NCI-H2196 treated with DMSO at 0.1 percent for 48 hours (cell line): ENCODE data around the gene RFX1.
"Not testable (repeated sequence)": the region's sequence is repeated elsewhere in the genome, so short reads cannot be mapped to it uniquely, and the experiment has no call there.

Experiments used
- DNase-seq: peaks from one replicate; lab custom pipeline; 2025; ENCODE audit not compliant: unreplicated experiment; lab: John Stamatoyannopoulos, UW

Gene RFX1

DNA sequence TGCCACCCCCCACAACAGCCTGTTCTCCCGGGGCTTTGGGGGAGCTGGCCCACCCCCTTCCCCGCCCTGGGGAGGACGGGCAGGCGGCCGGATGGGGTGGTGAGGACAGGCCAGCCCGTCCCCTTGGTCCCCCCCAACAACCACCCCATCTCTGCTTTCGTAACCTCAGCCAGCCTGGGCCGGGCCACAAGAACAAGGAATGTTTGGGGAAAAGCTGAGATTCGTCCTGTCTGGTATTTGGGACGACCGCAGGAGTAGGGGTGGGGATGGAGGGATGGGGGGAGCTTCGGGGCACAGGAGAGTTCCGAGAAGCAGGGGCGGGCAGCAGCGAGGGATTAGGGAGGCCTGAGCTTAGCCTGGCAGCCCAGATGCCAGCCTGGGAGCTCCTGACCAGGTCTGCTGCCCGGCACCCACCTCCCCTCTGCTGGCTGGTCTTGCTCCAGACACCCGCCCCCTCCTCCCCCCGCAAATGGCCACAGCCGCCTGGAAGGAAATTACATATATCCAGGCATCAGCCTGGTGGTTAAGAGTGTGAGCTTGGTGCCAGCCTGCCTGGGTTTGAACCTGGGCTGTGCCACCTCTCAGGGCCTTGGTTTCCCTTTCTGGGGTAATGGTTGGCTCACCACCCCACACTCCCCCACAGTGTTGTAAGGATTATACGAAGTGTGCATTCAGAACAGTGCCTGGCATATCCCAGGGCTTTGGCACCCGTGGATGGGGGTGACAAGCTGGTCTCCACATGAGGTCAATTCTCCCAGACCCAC, 67.6 kb downstream of the RFX1 start, which contains the start of gene PODNL1:
Gene PODNL1 (minus strand): TSS at position 117 of the 764 bp plus-strand sequence. CDS start 236 bp downstream, outside the sequence.
- DNase-seq: no peak

DNA sequence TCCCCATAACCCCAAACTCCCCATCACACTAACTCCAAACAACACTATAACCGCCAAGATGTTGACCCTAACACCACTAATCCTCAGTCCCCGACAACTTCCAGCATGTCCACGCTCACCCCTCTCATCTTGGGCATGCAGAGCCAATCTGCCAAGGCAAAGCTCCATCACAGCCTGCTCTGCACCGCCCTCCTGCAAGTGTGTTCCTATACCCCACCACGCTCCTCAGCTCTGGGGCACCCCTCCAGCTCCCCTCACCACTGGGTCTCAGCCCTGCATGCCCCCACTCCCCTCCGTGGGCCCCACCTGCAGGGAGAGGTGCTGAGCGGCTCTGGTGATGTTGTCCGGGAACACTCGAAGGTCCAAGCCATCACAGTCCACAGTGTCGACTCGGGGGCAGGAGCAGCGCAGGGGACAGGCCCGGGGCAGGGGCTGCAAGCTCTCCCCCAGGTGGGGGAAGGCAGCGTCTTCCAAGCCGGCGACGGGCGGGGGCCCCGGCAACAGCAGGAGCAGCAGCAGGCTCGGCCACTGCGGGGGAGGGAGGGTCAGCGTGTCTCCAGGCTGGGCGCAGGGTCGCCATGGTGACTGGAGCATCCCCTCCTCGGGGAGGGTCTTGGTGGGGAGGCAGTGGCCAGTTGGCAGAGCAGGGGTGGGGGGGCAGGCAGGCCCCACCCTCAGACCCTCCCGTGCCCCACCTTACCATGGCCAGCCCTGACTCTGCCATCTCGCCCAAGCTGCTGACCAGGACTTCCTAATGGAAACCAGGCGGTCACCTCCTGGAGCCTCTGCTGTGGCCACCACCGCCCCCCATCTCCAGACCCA, 68.4 kb downstream of the RFX1 start:
- DNase-seq: no peak

DNA sequence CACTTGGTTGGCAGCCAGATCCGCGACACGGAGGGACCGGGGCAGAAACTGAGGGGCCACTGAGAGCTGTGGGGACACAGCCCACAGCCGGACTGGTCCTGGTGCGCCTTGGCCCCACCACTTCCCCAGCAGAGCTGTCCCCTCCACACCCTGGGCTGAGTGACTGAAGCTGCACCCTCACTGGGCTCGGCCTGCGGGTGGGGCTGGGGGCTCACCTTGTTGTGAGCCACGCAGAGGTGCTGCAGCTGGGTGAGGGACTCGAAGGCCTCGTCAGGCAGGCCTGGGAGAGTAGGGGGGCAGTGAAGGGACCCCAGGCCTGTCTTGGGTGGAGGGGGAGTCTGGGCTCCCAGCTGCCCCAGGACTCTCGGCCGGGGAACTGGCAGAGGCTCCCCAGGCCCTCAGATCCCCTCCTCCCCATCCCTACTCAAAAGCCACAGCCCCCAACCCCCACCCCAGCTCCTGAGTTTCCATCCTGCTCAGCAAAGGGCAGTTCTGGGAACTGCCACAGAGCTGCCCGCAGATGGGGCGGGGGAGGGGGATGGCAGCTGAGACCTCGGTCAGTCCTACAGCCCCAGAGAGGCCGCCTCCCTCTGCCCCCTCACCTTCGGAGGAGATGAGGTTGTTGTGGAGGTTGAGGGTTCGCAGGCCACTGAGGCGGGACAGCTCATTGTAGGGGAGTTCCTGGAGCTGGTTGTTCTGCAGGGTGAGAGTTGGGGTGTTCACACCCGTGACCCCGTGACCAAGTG, 70.2 kb downstream of the RFX1 start:
- no peak for DNase-seq

DNA sequence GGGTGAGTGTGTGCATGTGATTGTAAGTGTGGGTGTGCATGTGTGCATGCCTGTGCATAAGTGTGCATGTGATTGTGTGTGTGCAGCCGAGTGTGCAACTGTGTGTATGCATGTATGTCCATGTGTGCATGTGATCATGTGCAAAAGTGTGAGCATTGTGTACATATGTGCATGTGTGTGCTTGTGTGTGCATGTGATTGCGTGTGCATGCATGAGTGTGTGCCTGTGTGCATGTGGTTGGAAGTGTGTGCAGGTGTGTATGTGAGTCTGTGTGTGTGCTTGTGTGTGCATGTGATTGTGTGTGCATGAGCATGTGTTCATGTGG, 71.4 kb downstream of the RFX1 start:
- DNase-seq: no peak

DNA sequence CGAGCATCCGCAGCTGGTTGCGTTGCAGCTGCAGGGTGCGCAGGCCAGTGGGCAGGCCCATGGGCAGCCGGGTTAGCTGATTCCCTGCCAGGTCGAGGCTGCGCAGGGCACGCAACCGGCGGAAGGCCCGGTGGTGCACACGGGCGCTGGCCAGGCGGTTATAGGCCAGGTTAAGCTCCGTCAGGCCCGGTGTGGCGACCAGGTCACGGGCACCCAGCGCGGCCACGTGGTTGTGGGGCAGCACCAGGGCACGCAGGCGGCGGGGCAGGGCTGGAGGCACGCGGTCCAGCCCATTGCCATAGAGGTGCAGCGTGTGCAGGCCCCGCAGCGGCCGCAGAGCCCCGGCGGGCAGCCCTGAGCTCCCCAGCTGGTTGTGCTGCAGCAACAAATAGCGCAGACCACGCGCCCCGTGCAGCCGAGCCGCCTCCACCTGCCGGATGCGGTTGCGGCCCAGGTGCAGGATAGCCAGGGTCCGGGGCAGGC, 73.2 kb downstream of the RFX1 start:
- no peak for DNase-seq

DNA sequence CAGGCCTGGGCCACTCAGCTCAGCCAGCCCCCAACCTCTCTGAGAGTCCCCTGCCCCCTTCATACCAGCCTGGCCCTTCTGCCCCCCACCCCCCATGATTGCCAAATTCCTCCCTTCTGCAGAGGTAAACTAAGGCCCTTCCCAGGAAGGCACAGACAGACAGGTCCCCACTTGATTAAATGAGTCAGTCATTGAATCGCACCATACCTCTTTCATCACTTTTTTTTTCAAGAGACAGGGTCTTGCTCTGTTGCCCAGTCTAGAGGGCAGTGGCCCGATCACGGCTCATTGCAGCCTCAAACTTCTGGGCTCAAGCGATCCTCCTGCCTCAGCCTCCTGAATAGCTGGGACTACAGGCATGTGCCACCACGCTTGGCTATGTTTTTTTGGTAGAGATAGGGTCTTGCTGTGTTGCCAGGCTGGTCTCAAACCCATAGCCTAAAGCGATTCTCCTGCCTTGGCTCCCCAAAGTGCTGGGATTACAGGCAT, 73.9 kb downstream of the RFX1 start:
- no peak for DNase-seq

DNA sequence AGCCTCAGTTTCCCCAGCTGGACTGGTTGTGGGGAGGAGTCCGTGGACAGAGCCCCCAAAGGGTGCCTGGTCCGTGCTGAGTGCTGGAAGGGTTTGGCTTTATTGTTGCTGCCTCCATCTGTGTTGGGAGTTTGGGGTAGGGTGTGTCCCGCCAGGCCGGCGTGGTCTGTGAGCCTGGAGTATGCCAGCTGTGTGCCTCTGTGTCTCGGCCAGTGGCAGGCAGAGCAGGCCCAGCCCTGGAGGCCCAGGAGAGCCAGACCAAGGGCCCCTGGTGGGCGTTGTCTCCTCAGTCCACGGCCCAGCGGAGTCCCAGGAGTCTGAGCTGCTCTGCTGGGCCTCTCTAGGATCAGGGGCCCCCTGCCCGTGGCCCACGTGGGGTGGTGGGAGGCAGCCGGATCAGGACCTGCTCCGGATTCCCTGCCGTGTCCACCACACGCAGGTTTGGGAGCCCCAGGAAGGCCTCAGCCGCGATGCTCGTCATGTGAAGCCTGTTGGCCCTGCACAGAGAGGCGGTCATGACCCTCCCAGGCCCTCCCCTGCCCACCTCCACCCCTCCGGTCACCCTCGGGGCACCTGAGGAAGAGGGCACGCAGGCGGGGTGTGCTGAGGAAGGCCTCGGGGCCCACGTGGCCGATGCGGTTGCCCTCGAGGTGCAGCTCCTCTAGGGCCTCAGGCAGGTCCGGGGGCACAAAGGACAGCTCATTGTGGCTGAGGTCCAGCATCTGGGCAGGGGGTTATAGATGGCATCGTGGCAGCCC, 74.5 kb downstream of the RFX1 start:
- DNase-seq: no peak

DNA sequence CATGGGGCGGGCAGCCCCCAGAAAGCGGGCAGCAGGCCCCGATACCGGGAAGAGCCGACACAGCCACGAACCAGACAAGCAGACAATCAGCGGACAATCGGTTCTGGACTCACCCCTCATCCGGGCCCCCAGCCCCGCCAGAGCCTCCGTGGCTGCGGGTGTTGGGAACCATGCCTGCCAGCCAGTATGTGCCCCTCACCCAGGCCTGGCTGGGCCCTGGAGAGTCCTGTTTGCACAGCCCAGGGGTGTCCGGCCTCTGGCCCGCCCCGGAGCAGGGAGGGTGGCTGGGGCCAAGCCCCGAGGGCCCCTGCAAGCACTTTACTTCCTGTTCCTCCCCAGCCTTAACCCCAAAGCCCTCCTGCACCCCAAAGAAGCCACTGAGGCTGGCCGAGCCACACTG, 75.7 kb downstream of the RFX1 start:
- DNase-seq: no peak

DNA sequence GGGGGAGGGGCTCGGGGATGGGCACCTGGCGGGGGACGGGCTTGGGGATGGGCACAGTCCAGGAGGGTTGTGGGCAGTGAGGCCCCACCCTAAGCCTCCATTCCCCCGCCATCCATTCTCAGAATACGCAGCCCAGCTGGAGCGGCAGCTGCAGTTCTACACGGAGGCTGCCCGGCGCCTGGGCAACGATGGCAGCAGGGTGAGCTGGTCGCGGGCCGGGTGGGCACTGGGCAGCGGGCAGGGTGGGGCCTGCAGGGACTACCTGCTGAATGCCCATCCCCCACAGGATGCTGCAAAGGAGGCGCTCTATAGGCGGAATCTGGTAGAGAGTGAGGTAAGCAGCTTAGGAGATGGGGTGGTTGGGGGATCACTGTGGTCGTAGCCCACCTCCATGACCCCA, 76.2 kb downstream of the RFX1 start:
- no peak for DNase-seq

DNA sequence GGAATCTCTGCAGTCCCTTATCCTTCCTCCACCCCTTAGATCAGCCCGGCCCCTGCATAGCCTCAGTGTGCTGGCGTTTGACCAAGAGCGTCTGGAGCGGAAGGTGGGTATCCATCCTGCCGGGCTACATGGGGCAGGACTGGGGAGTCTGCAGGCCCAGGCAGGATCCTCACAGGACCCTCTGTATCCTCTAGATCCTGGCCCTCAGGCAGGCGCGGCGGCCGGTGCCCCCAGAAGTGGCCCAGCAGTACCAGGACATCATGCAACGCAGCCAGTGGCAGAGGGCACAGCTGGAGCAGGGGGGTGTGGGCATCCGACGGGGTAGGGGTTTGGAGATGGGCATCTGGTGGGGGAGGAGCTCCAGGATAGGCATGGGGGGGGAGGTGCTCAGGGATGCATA, 76.8 kb downstream of the RFX1 start:
- no peak for DNase-seq

DNA sequence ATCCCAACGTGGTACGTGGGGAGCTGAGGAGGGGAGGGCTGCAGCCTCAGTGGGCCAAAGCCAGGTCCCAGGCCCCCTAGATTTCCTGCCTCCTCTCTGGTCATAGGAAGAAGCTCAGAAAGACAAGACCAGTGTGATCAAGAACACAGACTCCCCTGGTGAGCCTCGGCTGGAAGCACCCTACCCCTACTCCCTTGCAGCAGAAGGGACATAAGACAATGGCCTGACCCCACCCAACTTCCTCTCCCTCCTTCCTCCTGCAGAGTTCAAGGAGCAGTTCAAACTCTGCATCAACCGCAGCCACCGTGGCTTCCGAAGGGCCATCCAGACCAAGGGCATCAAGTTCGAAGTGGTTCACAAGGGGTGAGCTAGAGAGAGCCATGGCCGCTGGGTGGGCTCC, 79.4 kb downstream of the RFX1 start:
- DNase-seq: no peak

DNA sequence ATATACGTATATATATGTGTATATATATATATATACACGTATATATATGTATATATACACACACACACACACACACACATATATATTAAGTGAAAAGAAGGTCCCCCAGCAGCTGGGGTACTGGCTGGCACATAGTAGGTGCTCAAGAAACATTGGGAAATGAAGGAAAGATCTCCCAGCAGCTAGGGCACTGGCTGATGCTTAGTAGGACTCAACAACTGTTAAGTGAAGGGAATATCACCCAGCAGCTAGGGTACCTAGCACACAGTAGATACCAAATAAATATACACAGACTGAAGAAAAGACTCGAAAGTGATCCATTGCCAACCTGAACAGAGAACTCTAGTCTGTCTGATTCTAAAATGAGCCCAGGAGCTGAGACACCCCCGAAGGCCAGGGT, 80.1 kb downstream of the RFX1 start:
- DNase-seq: no peak

DNA sequence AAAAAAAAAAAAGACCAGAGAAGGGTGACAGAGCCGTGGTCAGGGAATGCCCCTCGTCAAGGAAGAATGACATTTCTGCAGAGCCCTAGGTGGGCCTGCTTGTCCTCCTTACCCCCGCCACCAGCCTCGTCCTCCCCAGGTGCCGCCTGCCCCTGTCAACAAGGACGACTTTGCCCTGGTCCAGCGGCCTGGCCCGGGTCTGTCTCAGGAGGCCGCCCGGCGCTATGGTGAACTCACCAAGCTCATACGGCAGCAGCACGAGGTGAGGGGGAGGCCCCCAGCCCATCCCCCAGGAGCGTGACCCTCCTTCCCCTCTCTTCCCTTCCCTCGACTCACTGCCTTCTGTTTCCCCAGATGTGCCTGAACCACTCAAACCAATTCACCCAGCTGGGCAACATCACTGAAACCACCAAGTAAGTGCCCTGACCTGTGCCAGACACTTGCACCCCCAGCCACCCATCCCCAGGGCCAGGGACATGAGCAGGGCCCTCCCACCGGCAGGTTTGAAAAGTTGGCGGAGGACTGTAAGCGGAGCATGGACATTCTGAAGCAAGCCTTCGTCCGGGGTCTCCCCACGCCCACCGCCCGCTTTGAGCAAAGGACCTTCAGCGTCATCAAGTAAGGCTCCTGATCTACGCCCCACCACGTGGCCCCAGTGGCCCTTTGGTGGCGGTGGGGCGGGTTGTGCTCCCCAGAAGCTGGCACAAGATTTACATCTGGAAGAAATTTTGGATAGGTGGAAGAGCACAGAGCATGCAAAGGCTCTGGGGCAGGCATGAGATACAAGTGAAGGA, 82.7 kb downstream of the RFX1 start:
- no peak for DNase-seq

DNA sequence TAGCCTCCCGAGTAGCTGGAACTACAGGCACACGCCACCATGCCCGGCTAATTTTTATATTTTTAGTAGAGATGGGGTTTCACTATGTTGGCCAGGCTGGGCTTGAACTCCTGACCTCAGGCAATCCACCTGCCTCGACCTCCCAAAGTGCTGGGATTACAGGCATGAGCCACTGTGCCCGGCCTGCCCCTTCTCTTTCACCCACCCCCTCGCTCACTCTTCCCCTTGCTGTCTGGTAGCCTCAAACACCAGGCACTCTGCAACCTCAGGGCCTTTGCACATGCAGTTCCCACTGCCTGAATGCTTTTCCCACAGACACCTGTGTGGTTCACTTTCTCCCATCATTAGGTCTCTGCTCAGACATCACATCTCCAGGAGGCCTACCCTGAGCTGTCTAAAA, 84.0 kb downstream of the RFX1 start:
- not testable (repeated sequence) for DNase-seq

DNA sequence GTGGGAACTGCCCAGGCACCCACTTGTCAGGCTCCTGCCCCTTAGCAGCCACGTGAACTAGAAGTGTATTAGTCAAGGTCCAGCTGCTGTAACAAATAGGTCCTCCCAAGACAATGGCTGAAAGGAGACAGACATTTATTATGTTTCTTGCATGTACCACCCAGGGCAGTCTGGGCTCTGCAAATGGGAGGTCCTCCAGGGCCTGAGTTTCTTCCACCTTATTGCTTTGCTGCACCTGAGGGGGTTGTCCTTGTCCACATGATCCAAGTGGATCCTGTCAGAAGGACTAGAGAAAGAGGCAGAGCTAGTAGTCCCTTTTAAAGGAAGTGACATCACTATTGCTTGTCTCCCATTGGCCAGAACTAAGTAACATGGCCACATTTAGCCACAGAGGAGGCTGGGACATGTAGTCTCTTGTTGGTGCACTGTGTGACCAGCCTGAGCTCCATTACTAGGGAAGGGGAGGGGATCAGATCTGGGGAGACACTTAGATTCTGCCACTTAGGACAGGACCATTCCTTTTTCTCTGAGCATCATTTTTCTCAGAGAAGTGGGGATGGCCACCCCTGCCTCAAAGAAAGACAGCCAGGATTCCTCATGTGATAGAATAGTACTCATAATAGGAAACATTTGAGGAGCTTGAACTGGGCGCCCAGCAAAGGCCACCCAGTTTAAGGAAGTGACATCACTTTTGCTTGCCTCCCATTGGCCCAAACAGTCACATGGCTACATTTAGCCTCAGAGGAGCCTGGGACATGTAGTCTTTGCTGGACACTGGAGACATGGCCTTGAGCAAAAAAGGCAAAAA, 85.0 kb downstream of the RFX1 start:
- peak; percentile 24 for DNase-seq

DNA sequence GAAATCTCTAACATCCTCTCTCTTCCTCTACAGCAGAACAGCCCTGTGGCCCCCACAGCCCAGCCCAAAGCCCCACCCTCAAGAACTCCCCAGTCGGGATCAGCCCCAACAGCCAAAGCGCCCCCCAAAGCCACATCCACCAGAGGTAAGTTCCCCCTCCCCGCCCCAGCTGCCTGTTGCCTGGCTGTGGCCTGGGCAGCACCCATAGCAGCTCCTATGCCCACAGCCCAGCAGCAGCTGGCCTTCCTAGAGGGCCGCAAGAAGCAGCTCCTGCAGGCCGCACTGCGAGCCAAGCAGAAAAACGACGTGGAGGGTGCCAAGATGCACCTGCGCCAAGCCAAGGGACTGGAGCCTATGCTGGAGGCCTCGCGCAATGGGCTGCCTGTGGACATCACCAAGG, 85.6 kb downstream of the RFX1 start:
- DNase-seq: no peak

DNA sequence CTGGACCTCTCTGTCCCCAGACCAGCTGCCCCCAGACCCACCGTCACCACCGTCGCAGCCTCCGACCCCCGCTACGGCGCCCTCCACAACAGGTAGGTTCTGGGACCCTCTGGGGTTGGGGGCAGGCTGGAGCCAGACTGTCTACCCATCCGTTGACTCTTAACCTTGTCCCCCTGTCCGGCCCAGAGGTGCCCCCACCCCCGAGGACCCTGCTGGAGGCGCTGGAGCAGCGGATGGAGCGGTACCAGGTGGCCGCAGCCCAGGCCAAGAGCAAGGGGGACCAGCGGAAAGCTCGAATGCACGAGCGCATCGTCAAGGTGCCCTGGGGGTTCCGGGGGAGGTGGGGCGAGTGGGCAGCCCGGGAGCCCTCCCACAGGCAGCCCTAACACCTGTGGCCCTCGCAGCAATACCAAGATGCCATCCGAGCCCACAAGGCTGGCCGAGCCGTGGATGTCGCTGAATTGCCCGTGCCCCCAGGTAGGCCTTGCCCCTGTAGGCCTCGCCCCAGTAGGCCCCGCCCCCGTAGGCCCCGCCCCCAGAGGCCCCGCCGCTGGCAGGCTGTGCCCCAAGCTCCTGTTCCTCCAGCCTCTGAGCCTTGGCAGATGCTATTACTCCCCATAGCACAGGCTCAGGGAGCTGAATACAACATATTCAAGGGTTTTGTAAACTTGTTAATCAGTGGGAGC, 87.3 kb downstream of the RFX1 start:
- no peak for DNase-seq

DNA sequence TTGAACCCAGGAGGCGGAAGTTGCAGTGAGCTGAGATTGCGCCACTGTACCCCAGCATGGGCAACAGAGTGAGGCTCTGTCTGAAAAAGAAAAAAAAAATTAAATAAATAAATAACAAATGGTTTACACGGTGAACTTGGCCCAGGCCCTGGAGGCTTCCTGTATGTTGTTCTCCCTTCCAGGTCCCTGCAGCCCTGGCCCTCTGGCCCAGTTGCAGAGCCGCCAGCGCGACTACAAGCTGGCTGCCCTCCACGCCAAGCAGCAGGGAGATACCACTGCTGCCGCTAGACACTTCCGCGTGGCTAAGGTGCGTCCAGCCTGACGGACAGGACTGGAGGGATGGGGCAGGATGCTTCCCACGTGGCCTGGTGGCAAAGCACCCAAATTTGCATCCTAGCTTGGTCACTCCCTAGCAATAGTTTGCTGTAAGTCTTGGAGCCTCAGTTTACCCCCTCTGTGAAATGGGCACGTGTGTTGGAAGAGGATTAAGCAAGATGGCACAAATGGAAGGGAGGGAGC, 88.2 kb downstream of the RFX1 start:
- DNase-seq: no peak
